AG10803 (cell line): ENCODE measurements around the gene SRP68.
A peak's percentile ranks its signal among the peaks of the same experiment; 100 is the strongest.

Experiments
- DNase-seq: peaks from one replicate; pipeline ENCODE4 v3.0.0; 2010; ENCODE audit warnings: low read depth
- H3K4me3 ChIP-seq: 2 replicates; pipeline ENCODE4 v1.5.1; 2011; ENCODE audit warnings: mild to moderate bottlenecking, low read length, control low read depth
- CTCF ChIP-seq: conservative IDR thresholded peaks from 2 replicates; pipeline ENCODE4 v1.5.1; 2011; ENCODE audit warnings: mild to moderate bottlenecking, low read length, control low read depth, inconsistent platforms

SRP68 gene

GRCh38 chr17:76002100-76002499 lies 70.2 kb downstream of the SRP68 start:
- no peak overlapping the region for H3K4me3 ChIP-seq
- no peak for DNase-seq
- TF ChIP-seq CTCF = no peak

- no peak within 1 kb of the TSS for H3K4me3 ChIP-seq
- DNase-seq = no peak
- no peak for TF ChIP-seq CTCF
These were observed 71.4 kb downstream of the SRP68 start, which contains the start of gene CDK3 for GRCh38 chr17:76000755-76001521. TSS of gene CDK3 (plus strand) at chr17:76000855. CDS start at chr17:76001426, 571 bp downstream.

- DNase-seq = no peak
- no peak overlapping the region for H3K4me3 ChIP-seq
- peak; percentile 50 for TF ChIP-seq CTCF
These were observed 72.1 kb downstream of the SRP68 start for GRCh38 chr17:76000016-76000754.

- no peak overlapping the region for H3K4me3 ChIP-seq
- TF ChIP-seq CTCF = no peak
- DNase-seq = no peak
These were observed 74.0 kb downstream of the SRP68 start for GRCh38 chr17:75998327-75998795.

- TF ChIP-seq CTCF = no peak
- peak; percentile 63 for DNase-seq
- H3K4me3 ChIP-seq = no peak overlapping the region
These were observed 75.4 kb downstream of the SRP68 start for GRCh38 chr17:75996665-75997590.

GRCh38 chr17:75995385-75995925 lies 76.9 kb downstream of the SRP68 start:
- DNase-seq = no peak
- no peak for TF ChIP-seq CTCF

More at GRCh38 chr17:75995385-75995925, 76.9 kb downstream of the SRP68 start:
- no peak overlapping the region for H3K4me3 ChIP-seq
